ENCODE data around the gene GPR137. TPM values are rescaled to one million over a fixed set of nuclear protein-coding genes. Genes with fewer than 3 reads are reported as not detected.

GPR137 gene
- total and polyA plus RNA-seq, 9 of the 15 experiments (the other 6 are each of a cell fraction or from before 2014, with no cell fraction given), result 0.32 to 26.7 (median 10.7) TPM

DNA sequence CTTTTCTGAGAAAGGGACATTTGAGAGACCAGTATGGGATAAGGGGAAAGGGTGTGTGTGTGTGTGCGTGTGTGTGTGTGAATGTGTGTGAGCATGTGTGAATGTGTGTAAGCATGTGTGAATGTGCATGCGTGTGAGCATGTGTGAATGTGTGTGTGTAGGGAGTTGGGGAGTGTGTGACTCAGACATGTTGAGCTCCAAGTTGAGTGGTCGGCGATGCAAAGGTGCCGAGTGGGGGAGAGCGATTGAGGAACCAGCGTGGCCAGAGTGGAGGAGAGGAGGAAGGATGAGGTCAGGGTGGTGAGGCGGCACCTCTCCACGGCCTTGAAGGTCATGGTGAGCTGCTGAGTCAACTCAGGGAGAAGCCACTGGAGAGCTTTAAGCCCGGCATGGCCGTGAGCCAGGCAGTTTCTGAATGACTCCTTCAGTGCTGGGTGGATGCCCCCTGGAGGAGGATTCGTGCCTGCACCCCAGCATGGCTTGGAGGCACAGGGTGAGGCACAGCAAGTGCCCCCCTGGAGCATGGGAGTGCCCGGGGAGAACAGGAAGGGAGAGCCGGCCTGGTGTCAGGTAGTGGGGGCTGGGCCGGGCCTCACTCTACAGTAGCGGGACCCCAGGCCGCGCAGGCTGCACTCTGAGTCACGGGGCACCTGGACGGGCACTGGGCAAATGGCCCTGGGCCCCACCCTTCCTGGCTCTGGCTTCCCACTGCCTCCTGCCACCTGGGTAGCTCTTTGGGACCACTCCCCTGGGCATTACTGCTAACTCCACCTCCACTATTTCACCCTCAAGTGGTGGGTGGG is 46.1 kb downstream of the GPR137 start (continued):
- TF ChIP-seq KLF10 (CRISPR knock-in tag; IDR thresholded peaks at IDR 0.05) (no peak), NR4A1 (CRISPR knock-in tag; IDR thresholded peaks at IDR 0.05) (no peak), NR4A1 (tag; IDR thresholded peaks at IDR 0.05) (peak; percentile 79; the same call in 1 of the 2 replicates), PTTG1 (tag; IDR thresholded peaks at IDR 0.05; ENCODE audit: low read depth) (no peak), NUFIP1 (IDR thresholded peaks at IDR 0.05; ENCODE audit: partially characterized antibody) (peak; percentile 19), SMAD2 (IDR thresholded peaks at IDR 0.05; ENCODE audit: low read depth, low read length) (no peak), XRCC4 (IDR thresholded peaks at IDR 0.05; ENCODE audit: extremely low read depth, insufficient read depth, insufficient read length) (no peak), TCFL5 (CRISPR knock-in tag; conservative IDR thresholded peaks at IDR 0.05) (no peak), HIVEP1 (CRISPR knock-in tag; IDR thresholded peaks at IDR 0.05) (no peak), ZNF717 (CRISPR knock-in tag; IDR thresholded peaks at IDR 0.05) (no peak), KAT2B (IDR thresholded peaks at IDR 0.05; ENCODE audit: low read depth, low read length) (no peak)
- TF ChIP-seq, protein P1, sequence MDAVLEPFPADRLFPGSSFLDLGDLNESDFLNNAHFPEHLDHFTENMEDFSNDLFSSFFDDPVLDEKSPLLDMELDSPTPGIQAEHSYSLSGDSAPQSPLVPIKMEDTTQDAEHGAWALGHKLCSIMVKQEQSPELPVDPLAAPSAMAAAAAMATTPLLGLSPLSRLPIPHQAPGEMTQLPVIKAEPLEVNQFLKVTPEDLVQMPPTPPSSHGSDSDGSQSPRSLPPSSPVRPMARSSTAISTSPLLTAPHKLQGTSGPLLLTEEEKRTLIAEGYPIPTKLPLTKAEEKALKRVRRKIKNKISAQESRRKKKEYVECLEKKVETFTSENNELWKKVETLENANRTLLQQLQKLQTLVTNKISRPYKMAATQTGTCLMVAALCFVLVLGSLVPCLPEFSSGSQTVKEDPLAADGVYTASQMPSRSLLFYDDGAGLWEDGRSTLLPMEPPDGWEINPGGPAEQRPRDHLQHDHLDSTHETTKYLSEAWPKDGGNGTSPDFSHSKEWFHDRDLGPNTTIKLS (IDR thresholded peaks at IDR 0.05; ENCODE audit: borderline replicate concordance, low read depth), result peak; percentile 55; the same call in 1 of the 2 replicates
- TF ChIP-seq, protein P2, sequence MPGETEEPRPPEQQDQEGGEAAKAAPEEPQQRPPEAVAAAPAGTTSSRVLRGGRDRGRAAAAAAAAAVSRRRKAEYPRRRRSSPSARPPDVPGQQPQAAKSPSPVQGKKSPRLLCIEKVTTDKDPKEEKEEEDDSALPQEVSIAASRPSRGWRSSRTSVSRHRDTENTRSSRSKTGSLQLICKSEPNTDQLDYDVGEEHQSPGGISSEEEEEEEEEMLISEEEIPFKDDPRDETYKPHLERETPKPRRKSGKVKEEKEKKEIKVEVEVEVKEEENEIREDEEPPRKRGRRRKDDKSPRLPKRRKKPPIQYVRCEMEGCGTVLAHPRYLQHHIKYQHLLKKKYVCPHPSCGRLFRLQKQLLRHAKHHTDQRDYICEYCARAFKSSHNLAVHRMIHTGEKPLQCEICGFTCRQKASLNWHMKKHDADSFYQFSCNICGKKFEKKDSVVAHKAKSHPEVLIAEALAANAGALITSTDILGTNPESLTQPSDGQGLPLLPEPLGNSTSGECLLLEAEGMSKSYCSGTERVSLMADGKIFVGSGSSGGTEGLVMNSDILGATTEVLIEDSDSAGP (CRISPR knock-in tag; IDR thresholded peaks at IDR 0.05), result no peak
- TF ChIP-seq, protein P3, sequence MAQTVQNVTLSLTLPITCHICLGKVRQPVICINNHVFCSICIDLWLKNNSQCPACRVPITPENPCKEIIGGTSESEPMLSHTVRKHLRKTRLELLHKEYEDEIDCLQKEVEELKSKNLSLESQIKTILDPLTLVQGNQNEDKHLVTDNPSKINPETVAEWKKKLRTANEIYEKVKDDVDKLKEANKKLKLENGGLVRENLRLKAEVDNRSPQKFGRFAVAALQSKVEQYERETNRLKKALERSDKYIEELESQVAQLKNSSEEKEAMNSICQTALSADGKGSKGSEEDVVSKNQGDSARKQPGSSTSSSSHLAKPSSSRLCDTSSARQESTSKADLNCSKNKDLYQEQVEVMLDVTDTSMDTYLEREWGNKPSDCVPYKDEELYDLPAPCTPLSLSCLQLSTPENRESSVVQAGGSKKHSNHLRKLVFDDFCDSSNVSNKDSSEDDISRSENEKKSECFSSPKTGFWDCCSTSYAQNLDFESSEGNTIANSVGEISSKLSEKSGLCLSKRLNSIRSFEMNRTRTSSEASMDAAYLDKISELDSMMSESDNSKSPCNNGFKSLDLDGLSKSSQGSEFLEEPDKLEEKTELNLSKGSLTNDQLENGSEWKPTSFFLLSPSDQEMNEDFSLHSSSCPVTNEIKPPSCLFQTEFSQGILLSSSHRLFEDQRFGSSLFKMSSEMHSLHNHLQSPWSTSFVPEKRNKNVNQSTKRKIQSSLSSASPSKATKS (CRISPR knock-in tag; IDR thresholded peaks at IDR 0.05), result no peak
- TF ChIP-seq, protein P4, sequence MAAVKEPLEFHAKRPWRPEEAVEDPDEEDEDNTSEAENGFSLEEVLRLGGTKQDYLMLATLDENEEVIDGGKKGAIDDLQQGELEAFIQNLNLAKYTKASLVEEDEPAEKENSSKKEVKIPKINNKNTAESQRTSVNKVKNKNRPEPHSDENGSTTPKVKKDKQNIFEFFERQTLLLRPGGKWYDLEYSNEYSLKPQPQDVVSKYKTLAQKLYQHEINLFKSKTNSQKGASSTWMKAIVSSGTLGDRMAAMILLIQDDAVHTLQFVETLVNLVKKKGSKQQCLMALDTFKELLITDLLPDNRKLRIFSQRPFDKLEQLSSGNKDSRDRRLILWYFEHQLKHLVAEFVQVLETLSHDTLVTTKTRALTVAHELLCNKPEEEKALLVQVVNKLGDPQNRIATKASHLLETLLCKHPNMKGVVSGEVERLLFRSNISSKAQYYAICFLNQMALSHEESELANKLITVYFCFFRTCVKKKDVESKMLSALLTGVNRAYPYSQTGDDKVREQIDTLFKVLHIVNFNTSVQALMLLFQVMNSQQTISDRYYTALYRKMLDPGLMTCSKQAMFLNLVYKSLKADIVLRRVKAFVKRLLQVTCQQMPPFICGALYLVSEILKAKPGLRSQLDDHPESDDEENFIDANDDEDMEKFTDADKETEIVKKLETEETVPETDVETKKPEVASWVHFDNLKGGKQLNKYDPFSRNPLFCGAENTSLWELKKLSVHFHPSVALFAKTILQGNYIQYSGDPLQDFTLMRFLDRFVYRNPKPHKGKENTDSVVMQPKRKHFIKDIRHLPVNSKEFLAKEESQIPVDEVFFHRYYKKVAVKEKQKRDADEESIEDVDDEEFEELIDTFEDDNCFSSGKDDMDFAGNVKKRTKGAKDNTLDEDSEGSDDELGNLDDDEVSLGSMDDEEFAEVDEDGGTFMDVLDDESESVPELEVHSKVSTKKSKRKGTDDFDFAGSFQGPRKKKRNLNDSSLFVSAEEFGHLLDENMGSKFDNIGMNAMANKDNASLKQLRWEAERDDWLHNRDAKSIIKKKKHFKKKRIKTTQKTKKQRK (IDR thresholded peaks at IDR 0.05; ENCODE audit: borderline replicate concordance, low read depth, low read length), result no peak
- TF ChIP-seq, protein P5, sequence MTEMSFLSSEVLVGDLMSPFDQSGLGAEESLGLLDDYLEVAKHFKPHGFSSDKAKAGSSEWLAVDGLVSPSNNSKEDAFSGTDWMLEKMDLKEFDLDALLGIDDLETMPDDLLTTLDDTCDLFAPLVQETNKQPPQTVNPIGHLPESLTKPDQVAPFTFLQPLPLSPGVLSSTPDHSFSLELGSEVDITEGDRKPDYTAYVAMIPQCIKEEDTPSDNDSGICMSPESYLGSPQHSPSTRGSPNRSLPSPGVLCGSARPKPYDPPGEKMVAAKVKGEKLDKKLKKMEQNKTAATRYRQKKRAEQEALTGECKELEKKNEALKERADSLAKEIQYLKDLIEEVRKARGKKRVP (CRISPR knock-in tag; IDR thresholded peaks at IDR 0.05), result no peak
